GM23248 (cell line): ENCODE results near the gene SOD2. TPM values are rescaled to one million over a fixed set of nuclear protein-coding genes. Genes with fewer than 3 reads are reported as not detected.

Source experiments
- DNase-seq: peaks from one replicate; pipeline ENCODE4 v3.0.0-alpha.2; 2015
- H2AFZ ChIP-seq: fragments of 200-600 bp; sonication (generic); 2 replicates; pipeline ENCODE4 v1.6.1; 2016; ENCODE audit warnings: antibody characterized with exemption
- H3F3A ChIP-seq: fragments of 200-600 bp; sonication (generic); 2 replicates; pipeline ENCODE4 v1.6.1; 2016; ENCODE audit warnings: mild to moderate bottlenecking, antibody characterized with exemption, mixed run types; ENCODE audit not compliant: insufficient read depth
- H3K27ac ChIP-seq: fragments of 200-600 bp; sonication (generic); 2 replicates; pipeline ENCODE4 v1.5.1; 2016; ENCODE audit warnings: mild to moderate bottlenecking
- H3K27me3 ChIP-seq: fragments of 200-600 bp; sonication (generic); replicated peaks from 2 replicates; pipeline ENCODE4 v1.6.1; 2016; ENCODE audit warnings: mild to moderate bottlenecking; ENCODE audit not compliant: insufficient read depth
- H3K36me3 ChIP-seq: fragments of 200-600 bp; sonication (generic); 2 replicates; pipeline ENCODE4 v1.6.1; 2016; ENCODE audit warnings: low read depth, mild to moderate bottlenecking
- H3K4me1 ChIP-seq: fragments of 200-600 bp; sonication (generic); 2 replicates; pipeline ENCODE4 v1.6.1; 2016; ENCODE audit warnings: mild to moderate bottlenecking; ENCODE audit not compliant: insufficient read depth
- H3K4me2 ChIP-seq: fragments of 200-600 bp; sonication (generic); one replicate; pipeline ENCODE4 v1.6.1; 2016; ENCODE audit warnings: mild to moderate bottlenecking; ENCODE audit not compliant: unreplicated experiment
- H3K4me3 ChIP-seq: fragments of 200-600 bp; sonication (generic); 2 replicates; pipeline ENCODE4 v1.5.1; 2016; ENCODE audit warnings: mild to moderate bottlenecking
- H3K79me2 ChIP-seq: fragments of 200-600 bp; sonication (generic); 2 replicates; pipeline ENCODE4 v1.6.1; 2016; ENCODE audit warnings: mild to moderate bottlenecking; ENCODE audit not compliant: insufficient read depth
- H3K9ac ChIP-seq: fragments of 200-600 bp; sonication (generic); 2 replicates; pipeline ENCODE4 v1.6.1; 2016; ENCODE audit warnings: mild to moderate bottlenecking
- H3K9me2 ChIP-seq: fragments of 200-600 bp; sonication (generic); 2 replicates; pipeline ENCODE4 v1.6.1; 2016; ENCODE audit warnings: mixed run types, mild to moderate bottlenecking, moderate library complexity; ENCODE audit not compliant: insufficient read depth
- H3K9me3 ChIP-seq: fragments of 200-600 bp; sonication (generic); one replicate; pipeline ENCODE4 v1.6.1; 2017; ENCODE audit warnings: low read depth
- H4K20me1 ChIP-seq: fragments of 200-600 bp; sonication (generic); 2 replicates; pipeline ENCODE4 v1.6.0; 2016; ENCODE audit not compliant: insufficient read depth
- EZH2 ChIP-seq: fragments of 200-600 bp; sonication (generic); IDR thresholded peaks from 2 replicates; pipeline ENCODE4 v1.6.1; 2018; ENCODE audit warnings: antibody characterized with exemption, mild to moderate bottlenecking; ENCODE audit not compliant: insufficient read depth, poor library complexity, severe bottlenecking
- EZH2phosphoT487 ChIP-seq: fragments of 200-600 bp; sonication (generic); IDR thresholded peaks from 2 replicates; pipeline ENCODE4 v1.6.1; 2018; ENCODE audit warnings: antibody characterized with exemption, moderate library complexity, mild to moderate bottlenecking, low read depth; ENCODE audit not compliant: insufficient read depth
- WGBS, 2 experiments: methylation state at CpG; one replicate each; pipeline ENCODE4 v1.1.6; 2015 to 2017; ENCODE audit warnings: low lambda C conversion rate in 2 of 2, low coverage in 1 of 2; ENCODE audit errors: missing lambda C conversion rate in 2 of 2; 5-methylcytosine and 5-hydroxymethylcytosine counted together
- in situ Hi-C: fragments of 300-500 bp; cut with MboI; formaldehyde crosslinking; loops from 2 replicates; pipeline ENCODE4 v1.15.0; 2020
- polyA plus RNA-seq: library from polyadenylated mRNA; unstranded; fragments of >200 nt; fragmentation: Nextera tagmentation; extraction: Ambion mirVana; gene quantifications from 2 replicates; pipeline ENCODE4 v1.2.1, GENCODE V29; 2016
- small RNA-seq: library from RNA; depleted of rRNA; stranded (forward); fragments of <200 nt; gene quantifications from one replicate; pipeline ENCODE3, GENCODE V24; 2014; ENCODE audit warnings: low read depth, low replicate concordance
- total RNA-seq: library from RNA; depleted of rRNA; stranded (reverse); fragments of >200 nt; shearing (Covaris generic); gene quantifications from 2 replicates; pipeline ENCODE4 v1.2.3, GENCODE V29; 2014; rRNA removed

The SOD2 gene
- total and polyA plus RNA-seq, 2 experiments from 2014 or later, result 53.1 to 62.6 TPM

DNA sequence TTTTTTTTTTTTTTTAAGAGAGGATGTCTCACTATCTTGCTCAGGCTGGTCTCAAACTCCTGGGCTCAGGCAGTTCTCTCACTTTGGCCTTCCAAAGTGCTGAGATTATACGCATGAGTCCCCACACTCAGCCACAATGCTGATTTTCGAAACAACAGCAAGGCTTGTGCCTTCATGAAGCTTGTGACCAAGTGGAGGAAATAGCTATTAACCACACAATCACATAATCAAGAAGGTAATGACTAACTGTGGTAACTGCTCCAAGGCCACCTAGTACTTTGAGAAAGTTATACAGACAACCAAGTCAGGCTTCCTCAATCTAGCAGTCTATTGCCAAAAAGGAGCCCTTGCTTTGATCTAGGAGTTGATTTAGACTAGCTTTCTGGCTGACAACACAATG lies 46.3 kb downstream of the SOD2 start:
- no peak overlapping the region for H2AFZ ChIP-seq
- no peaks in the 10 kb centered on the region for H3K9me2 ChIP-seq
- in situ Hi-C loops, result loop anchor here (10.0 kb wide), 1 partner anchor 472 kb away; no protein-coding TSS in a partner anchor
- 0 out of 2 replicates have a peak, but pooled peaks cover 10% of the 10 kb centered on the region for H3F3A ChIP-seq
- H3K4me2 ChIP-seq, result no peak overlapping the region
- DNase-seq, result peak; percentile 64
- no peaks in the 10 kb centered on the region for H3K79me2 ChIP-seq
- no peak overlapping the region for H3K27ac ChIP-seq
- H3K36me3 ChIP-seq, result no peaks in the 10 kb centered on the region
- H3K27me3 ChIP-seq, result no peaks in the 10 kb centered on the region
- WGBS, 2 experiments, result 82 to 86% methylated on average over 2 of the region's 2 CpGs
- H4K20me1 ChIP-seq, result no peaks in the 10 kb centered on the region
- no peaks in the 10 kb centered on the region for H3K9me3 ChIP-seq
- TF ChIP-seq EZH2phosphoT487 (no peak), EZH2 (no peak)
- no peak overlapping the region for H3K9ac ChIP-seq
- peaks cover 14% of the 10 kb centered on the region for H3K4me1 ChIP-seq
- H3K4me3 ChIP-seq, result no peak overlapping the region

DNA sequence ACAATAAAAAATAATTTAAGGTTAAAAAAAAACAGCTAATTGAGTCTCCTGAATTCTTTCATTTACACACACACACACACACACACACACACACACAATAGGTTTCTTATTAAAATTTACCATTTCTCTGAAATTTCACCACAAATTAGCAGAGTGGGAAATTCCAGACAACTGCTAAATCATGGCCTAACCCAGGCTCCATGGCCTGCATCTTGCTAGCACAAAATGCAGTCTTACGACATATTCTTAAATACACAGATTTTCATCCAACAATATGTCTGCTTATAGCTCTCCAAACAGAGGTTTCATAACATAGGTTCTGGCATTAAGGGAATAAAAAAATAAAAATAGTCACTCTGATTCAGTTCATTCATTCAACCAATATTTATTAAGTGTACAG lies 46.9 kb downstream of the SOD2 start:
- peaks cover 14% of the 10 kb centered on the region for H3K4me1 ChIP-seq
- H3K9me2 ChIP-seq, result no peaks in the 10 kb centered on the region
- no peaks in the 10 kb centered on the region for H3K27me3 ChIP-seq
- no peaks in the 10 kb centered on the region for H3K9me3 ChIP-seq
- no peaks in the 10 kb centered on the region for H3K79me2 ChIP-seq
- 0 out of 2 replicates have a peak, but pooled peaks cover 10% of the 10 kb centered on the region for H3F3A ChIP-seq
- DNase-seq, result peak; percentile 37
- in situ Hi-C loops, result loop anchor here (10.0 kb wide), 1 partner anchor 471 kb away; no protein-coding TSS in a partner anchor
- H4K20me1 ChIP-seq, result no peaks in the 10 kb centered on the region
- no peak overlapping the region for H2AFZ ChIP-seq
- H3K36me3 ChIP-seq, result no peaks in the 10 kb centered on the region
- H3K9ac ChIP-seq, result no peak overlapping the region
- no peak overlapping the region for H3K27ac ChIP-seq
- no peak overlapping the region for H3K4me3 ChIP-seq
- TF ChIP-seq EZH2phosphoT487 (no peak), EZH2 (no peak)
- no peak overlapping the region for H3K4me2 ChIP-seq
- 97 to 100% methylated on average over 1 of the region's 1 CpG for WGBS, 2 experiments

DNA sequence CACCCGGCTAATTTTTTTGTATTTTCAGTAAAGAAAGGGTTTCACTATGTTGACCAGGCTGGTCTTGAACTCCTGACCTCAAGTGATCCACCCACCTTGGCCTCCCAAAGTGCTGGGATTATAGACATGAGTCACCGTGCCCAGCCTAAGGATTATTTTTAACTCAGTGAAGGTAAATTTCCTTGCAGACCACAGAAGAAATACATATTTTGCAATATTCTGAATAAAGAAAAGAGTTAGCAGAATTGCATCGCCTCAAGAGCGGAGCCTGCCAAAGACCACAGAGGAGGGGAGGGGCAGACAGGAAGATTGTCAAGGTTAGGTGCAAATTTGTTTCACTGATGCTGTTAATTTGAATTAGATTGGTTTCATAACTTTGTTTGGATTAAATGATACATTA lies 47.4 kb downstream of the SOD2 start:
- no peaks in the 10 kb centered on the region for H3K9me3 ChIP-seq
- 78 to 79% methylated on average over 4 of the region's 4 CpGs for WGBS, 2 experiments
- H3K4me2 ChIP-seq, result no peak overlapping the region
- no peaks in the 10 kb centered on the region for H3K79me2 ChIP-seq
- H3K4me1 ChIP-seq, result peaks cover 14% of the 10 kb centered on the region
- no peaks in the 10 kb centered on the region for H3K36me3 ChIP-seq
- in situ Hi-C loops, result loop anchor here (10.0 kb wide), 1 partner anchor 471 kb away; no protein-coding TSS in a partner anchor
- TF ChIP-seq EZH2 (no peak), EZH2phosphoT487 (no peak)
- H3K9ac ChIP-seq, result no peak overlapping the region
- no peak for DNase-seq
- no peaks in the 10 kb centered on the region for H3K9me2 ChIP-seq
- no peaks in the 10 kb centered on the region for H3K27me3 ChIP-seq
- no peak overlapping the region for H3K4me3 ChIP-seq
- H2AFZ ChIP-seq, result no peak overlapping the region
- 0 out of 2 replicates have a peak, but pooled peaks cover 10% of the 10 kb centered on the region for H3F3A ChIP-seq
- no peaks in the 10 kb centered on the region for H4K20me1 ChIP-seq
- H3K27ac ChIP-seq, result no peak overlapping the region

Small RNA genes within 50 kb of the gene (small RNA-seq; reads per million reads assigned to genes)
- gene RNU4ATAC18P, result not detected

Other genes with a start within 250 kb of the SOD2 start
- 57.8 and 64.8 TPM in 2 replicates for gene WTAP, start 34.3 kb upstream of the SOD2 start, total RNA-seq
- 87.8 and 89.8 TPM in 2 replicates for gene WTAP, start 34.3 kb upstream of the SOD2 start, polyA plus RNA-seq
- gene ACAT2, start 68.8 kb upstream of the SOD2 start, total RNA-seq, result 10.1 and 10.5 TPM in 2 replicates
- 17.6 and 18.9 TPM in 2 replicates for gene ACAT2, start 68.8 kb upstream of the SOD2 start, polyA plus RNA-seq
- gene TCP1, start 96.4 kb upstream of the SOD2 start, total RNA-seq, result 260 and 354 TPM in 2 replicates
- 188 and 190 TPM in 2 replicates for gene TCP1, start 96.4 kb upstream of the SOD2 start, polyA plus RNA-seq
- gene MRPL18, start 97.2 kb upstream of the SOD2 start, total RNA-seq, result 61.8 and 91.3 TPM in 2 replicates
- gene MRPL18, start 97.2 kb upstream of the SOD2 start, polyA plus RNA-seq, result 110 and 112 TPM in 2 replicates
- gene PNLDC1, start 107.0 kb upstream of the SOD2 start, total RNA-seq, result not detected in 2 replicates
- gene PNLDC1, start 107.0 kb upstream of the SOD2 start, polyA plus RNA-seq, result not detected in 2 replicates
- gene MAS1, start 197.7 kb upstream of the SOD2 start, total RNA-seq, result not detected in 2 replicates
- not detected in 2 replicates for gene MAS1, start 197.7 kb upstream of the SOD2 start, polyA plus RNA-seq